ENCODE measurements around the gene NACC2. TPM values are rescaled to one million over a fixed set of nuclear protein-coding genes. Genes with fewer than 3 reads are reported as not detected.

NACC2 gene
- total RNA-seq, 2 donors from 2014 or later, result 73.5 to 77.7 TPM

GRCh38 chr9:136088939-136089696, 6.0 kb downstream of the NACC2 start:
- intact Hi-C loops (cut with DNase I), result no loop called here
- DNase-seq (ENCODE audit: low spot score), result peak; percentile 79

GRCh38 chr9:136088481-136088938, 6.6 kb downstream of the NACC2 start:
- DNase-seq (ENCODE audit: low spot score), result peak; percentile 55
- intact Hi-C loops (cut with DNase I), result no loop called here

GRCh38 chr9:136087741-136088480, 7.2 kb downstream of the NACC2 start:
- intact Hi-C loops (cut with DNase I), result no loop called here
- peak; percentile 65 for DNase-seq (ENCODE audit: low spot score)

- intact Hi-C loops (cut with DNase I), result no loop called here
- peak; percentile 61 for DNase-seq (ENCODE audit: low spot score)
These were observed 7.9 kb downstream of the NACC2 start for GRCh38 chr9:136086951-136087740.

GRCh38 chr9:136086213-136086881, 8.7 kb downstream of the NACC2 start:
- peak; percentile 79 for DNase-seq (ENCODE audit: low spot score)
- intact Hi-C loops (cut with DNase I), result no loop called here

- peak; percentile 68 for DNase-seq (ENCODE audit: low spot score)
- intact Hi-C loops (cut with DNase I), result no loop called here
These were observed 9.3 kb downstream of the NACC2 start for GRCh38 chr9:136085815-136086212.

GRCh38 chr9:136084063-136084944, 10.8 kb downstream of the NACC2 start:
- intact Hi-C loops (cut with DNase I), result no loop called here

GRCh38 chr9:136083558-136084062, 11.5 kb downstream of the NACC2 start:
- intact Hi-C loops (cut with DNase I), result no loop called here
- DNase-seq (ENCODE audit: low spot score), result peak; percentile 78

More at GRCh38 chr9:136084063-136084944, 10.8 kb downstream of the NACC2 start:
- peak; percentile 79 for DNase-seq (ENCODE audit: low spot score)

- peak; percentile 62 for DNase-seq (ENCODE audit: low spot score)
These were observed 12.4 kb downstream of the NACC2 start for GRCh38 chr9:136082496-136083361.

GRCh38 chr9:136081826-136082495, 13.1 kb downstream of the NACC2 start:
- DNase-seq (ENCODE audit: low spot score), result peak; percentile 64
- intact Hi-C loops (cut with DNase I), result no loop called here

More at GRCh38 chr9:136082496-136083361, 12.4 kb downstream of the NACC2 start:
- intact Hi-C loops (cut with DNase I), result no loop called here

- peak; percentile 69 for DNase-seq (ENCODE audit: low spot score)
- intact Hi-C loops (cut with DNase I), result no loop called here
These were observed 13.8 kb downstream of the NACC2 start for GRCh38 chr9:136081113-136081825.

GRCh38 chr9:136080716-136081112, 14.4 kb downstream of the NACC2 start:
- DNase-seq (ENCODE audit: low spot score), result no peak
- intact Hi-C loops (cut with DNase I), result no loop called here

- DNase-seq (ENCODE audit: low spot score), result peak; percentile 67
- intact Hi-C loops (cut with DNase I), result no loop called here
These were observed 15.2 kb downstream of the NACC2 start for GRCh38 chr9:136079916-136080246.

GRCh38 chr9:136079211-136079915, 15.7 kb downstream of the NACC2 start:
- intact Hi-C loops (cut with DNase I), result no loop called here
- peak; percentile 75 for DNase-seq (ENCODE audit: low spot score)

GRCh38 chr9:136078498-136079011, 16.5 kb downstream of the NACC2 start:
- intact Hi-C loops (cut with DNase I), result no loop called here
- DNase-seq (ENCODE audit: low spot score), result peak; percentile 76
